NT2/D1 (cell line): ENCODE results near the gene ZDHHC5.

Source experiments
- DNase-seq: peaks from one replicate; pipeline ENCODE4 v3.0.0-alpha.2; 2011; ENCODE audit warnings: low read depth, low spot score
- H3K27me3 ChIP-seq: 2 replicates; pipeline ENCODE4 v1.6.0; 2011; ENCODE audit warnings: mild to moderate bottlenecking; ENCODE audit not compliant: insufficient read length, insufficient read depth
- H3K36me3 ChIP-seq: 2 replicates; pipeline ENCODE4 v1.6.1; 2011; ENCODE audit warnings: mild to moderate bottlenecking, low read length, mixed read lengths; ENCODE audit not compliant: insufficient read depth, insufficient read length
- H3K4me1 ChIP-seq: 2 replicates; pipeline ENCODE4 v1.5.1; 2011; ENCODE audit not compliant: insufficient read depth, insufficient read length
- H3K4me3 ChIP-seq: 2 replicates; pipeline ENCODE4 v1.5.1; 2011; ENCODE audit warnings: low read depth; ENCODE audit not compliant: insufficient read length
- H3K9ac ChIP-seq: 2 replicates; pipeline ENCODE4 v1.6.0; 2011; ENCODE audit warnings: low read depth; ENCODE audit not compliant: insufficient read length
- H3K9me3 ChIP-seq: 2 replicates; pipeline ENCODE4 v1.5.1; 2011; ENCODE audit warnings: mild to moderate bottlenecking, low read length; ENCODE audit not compliant: insufficient read depth
- SUZ12 ChIP-seq: IDR thresholded peaks from 2 replicates; pipeline ENCODE4 v1.6.1; 2011; ENCODE audit not compliant: insufficient read length, insufficient read depth; ENCODE audit errors: extremely low read depth
- YY1 ChIP-seq: IDR thresholded peaks from 2 replicates; pipeline ENCODE4 v1.6.1; 2011; ENCODE audit not compliant: insufficient read length, insufficient read depth
- ZNF274 ChIP-seq: IDR thresholded peaks from 2 replicates; pipeline ENCODE4 v1.6.1; 2011; ENCODE audit warnings: mild to moderate bottlenecking, low read depth, low read length

ZDHHC5 gene

GRCh38 chr11:57667736-57668433, at the start of gene ZDHHC5:
TSS of gene ZDHHC5 (plus strand) at chr11:57668114. CDS start at chr11:57673091, 4,977 bp downstream.
- TF ChIP-seq ZNF274 (no peak), SUZ12 (no peak), YY1 (no peak)
- peak; percentile 99 for DNase-seq
- Histone ChIP-seq H3K4me3 (peak within 1 kb of the TSS; percentile 92), H3K9me3 (no peaks in the 10 kb centered on the region), H3K36me3 (peaks cover 14% of the 10 kb centered on the region), H3K4me1 (no peaks in the 10 kb centered on the region), H3K27me3 (no peaks in the 10 kb centered on the region), H3K9ac (peak within 1 kb of the TSS; percentile 99)

- no peak for DNase-seq
- H3K4me3 ChIP-seq = no peak overlapping the region
These were observed 49.5 kb upstream of the ZDHHC5 start for GRCh38 chr11:57618438-57618837.

GRCh38 chr11:57619331-57619730, 48.6 kb upstream of the ZDHHC5 start:
- no peak for TF ChIP-seq SUZ12
- no peak for TF ChIP-seq ZNF274
- TF ChIP-seq YY1 = no peak
- peaks cover 20% of the 10 kb centered on the region for H3K9me3 ChIP-seq
- H3K4me3 ChIP-seq = no peak overlapping the region
- no peaks in the 10 kb centered on the region for H3K27me3 ChIP-seq
- peaks cover 1% of the 10 kb centered on the region for H3K4me1 ChIP-seq
- DNase-seq = no peak
- H3K9ac ChIP-seq = no peak overlapping the region
- H3K36me3 ChIP-seq = no peaks in the 10 kb centered on the region

More at GRCh38 chr11:57618438-57618837, 49.5 kb upstream of the ZDHHC5 start:
- no peaks in the 10 kb centered on the region for H3K36me3 ChIP-seq
- H3K27me3 ChIP-seq = no peaks in the 10 kb centered on the region
- TF ChIP-seq ZNF274 = no peak
- TF ChIP-seq SUZ12 = no peak
- no peak for TF ChIP-seq YY1
- peaks cover 4% of the 10 kb centered on the region for H3K4me1 ChIP-seq
- H3K9ac ChIP-seq = no peak overlapping the region
- H3K9me3 ChIP-seq = peaks cover 20% of the 10 kb centered on the region

GRCh38 chr11:57620467-57620866, 47.4 kb upstream of the ZDHHC5 start:
- H3K9ac ChIP-seq = no peak overlapping the region
- H3K4me3 ChIP-seq = no peak overlapping the region
- no peaks in the 10 kb centered on the region for H3K27me3 ChIP-seq
- DNase-seq = no peak
- TF ChIP-seq YY1 = no peak
- TF ChIP-seq SUZ12 = no peak
- no peak for TF ChIP-seq ZNF274
- peaks cover 20% of the 10 kb centered on the region for H3K9me3 ChIP-seq
- H3K4me1 ChIP-seq = no peaks in the 10 kb centered on the region
- H3K36me3 ChIP-seq = no peaks in the 10 kb centered on the region

- no peaks in the 10 kb centered on the region for H3K4me1 ChIP-seq
- no peak for TF ChIP-seq ZNF274
- TF ChIP-seq YY1 = no peak
- TF ChIP-seq SUZ12 = no peak
- H3K4me3 ChIP-seq = no peak overlapping the region
- no peak for DNase-seq
- H3K27me3 ChIP-seq = no peaks in the 10 kb centered on the region
- H3K9ac ChIP-seq = no peak overlapping the region
- H3K9me3 ChIP-seq = peaks cover 20% of the 10 kb centered on the region
- no peaks in the 10 kb centered on the region for H3K36me3 ChIP-seq
These were observed 45.7 kb upstream of the ZDHHC5 start for GRCh38 chr11:57622263-57622662.

- Histone ChIP-seq H3K36me3 (no peaks in the 10 kb centered on the region), H3K27me3 (no peaks in the 10 kb centered on the region), H3K9ac (no peak overlapping the region), H3K4me1 (no peaks in the 10 kb centered on the region), H3K9me3 (peaks cover 9% of the 10 kb centered on the region), H3K4me3 (no peak overlapping the region)
- TF ChIP-seq ZNF274 (no peak), SUZ12 (no peak), YY1 (no peak)
- no peak for DNase-seq
These were observed 43.0 kb upstream of the ZDHHC5 start for GRCh38 chr11:57624864-57625263.

- TF ChIP-seq YY1 (no peak), SUZ12 (no peak), ZNF274 (no peak)
- DNase-seq = no peak
- Histone ChIP-seq H3K9ac (no peak overlapping the region), H3K36me3 (no peaks in the 10 kb centered on the region), H3K4me3 (no peak overlapping the region), H3K4me1 (no peaks in the 10 kb centered on the region), H3K9me3 (no peaks in the 10 kb centered on the region), H3K27me3 (no peaks in the 10 kb centered on the region)
These were observed 41.0 kb upstream of the ZDHHC5 start for GRCh38 chr11:57626895-57627294.
